SK-N-MC (cell line): Measurements from ENCODE around the gene ICE2.

ENCODE experiments used
- EZH2 ChIP-seq: fragments of 200-600 bp; sonication (generic); IDR thresholded peaks from one replicate; pipeline ENCODE4 v1.6.1; 2017; ENCODE audit warnings: antibody characterized with exemption
- POLR2AphosphoS5 ChIP-seq: IDR thresholded peaks from 2 replicates; pipeline ENCODE4 v1.6.1; 2012; ENCODE audit warnings: mild to moderate bottlenecking, low read depth, low read length, borderline replicate concordance

DNA sequence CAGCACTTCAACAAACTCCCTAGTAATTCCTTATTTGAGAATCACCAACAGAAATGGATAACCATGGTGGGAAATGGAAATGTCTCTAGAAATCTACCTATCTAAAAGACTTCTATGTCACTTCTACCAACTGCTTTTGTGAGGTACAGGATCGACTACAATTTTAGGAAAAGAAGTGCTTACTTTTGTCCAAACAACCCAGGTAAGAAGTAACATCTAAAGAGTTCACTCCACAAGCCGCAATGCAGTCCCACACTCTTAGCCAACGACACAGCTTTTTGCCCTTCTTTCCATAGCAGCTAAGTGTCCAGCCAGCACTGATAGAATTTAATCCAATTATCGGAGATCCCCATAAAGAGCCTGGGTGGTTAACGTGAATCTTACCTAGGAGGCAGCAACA, 109.2 kb downstream of the ICE2 start:
- TF ChIP-seq POLR2AphosphoS5: no peak
- no peak for TF ChIP-seq EZH2
